Naive thymus-derived CD4-positive, alpha-beta T cell (primary cell): Measurements from ENCODE around the gene MED9. TPM values are rescaled to one million over a fixed set of nuclear protein-coding genes. Genes with fewer than 3 reads are reported as not detected.

Source experiments
- ATAC-seq: fragments of 150-1000 bp; cut with Tn5 transposase; 2 replicates; pipeline ENCODE4 v1.10.0; 2021; ENCODE audit warnings: mild to moderate bottlenecking, moderate library complexity
- CTCF ChIA-PET: fragments of 350-600 bp; sonication (Branson Sonifier 250); formaldehyde crosslinking; loops from one replicate; lab custom pipeline; 2021; ENCODE audit warnings: antibody characterized with exemption; lab: Charles Lee
- POLR2A ChIA-PET: fragments of 350-600 bp; sonication (Branson Sonifier 250); formaldehyde crosslinking; loops from one replicate; lab custom pipeline; 2021; ENCODE audit warnings: antibody characterized with exemption, inconsistent platforms; lab: Charles Lee
- DNase-seq, 9 donors: peaks; one replicate each; pipeline versions ENCODE4 v3.0.0 to v3.0.0-alpha.2; 2020 to 2022; ENCODE audit warnings: mixed read lengths in 1 of 9
- H3K27ac ChIP-seq: one replicate; pipeline ENCODE4 v1.7.0; 2013; ENCODE audit warnings: mild to moderate bottlenecking, low read depth, low read length, moderate library complexity
- H3K27me3 ChIP-seq, 2 donors: one replicate each; pipeline ENCODE4 v1.7.0; 2013; ENCODE audit warnings: low read length in 2 of 2, mild to moderate bottlenecking in 2 of 2, moderate library complexity in 2 of 2; ENCODE audit not compliant: control insufficient read depth in 2 of 2, insufficient read depth in 2 of 2
- H3K36me3 ChIP-seq, 3 experiments: 1 replicate in 2 of 3; 2 replicates in 1 of 3; pipeline ENCODE4 v1.7.0; 2013; ENCODE audit warnings: low read length in 3 of 3, mild to moderate bottlenecking in 3 of 3, moderate library complexity in 1 of 3; ENCODE audit not compliant: insufficient read depth in 3 of 3, control insufficient read depth in 2 of 3
- H3K4me1 ChIP-seq, 2 donors: one replicate each; pipeline ENCODE4 v1.7.0; 2013; ENCODE audit warnings: low read length in 2 of 2, mild to moderate bottlenecking in 2 of 2, moderate library complexity in 1 of 2; ENCODE audit not compliant: control insufficient read depth in 2 of 2, insufficient read depth in 2 of 2
- H3K4me3 ChIP-seq: 2 replicates; pipeline ENCODE4 v1.7.0; 2013; ENCODE audit warnings: mild to moderate bottlenecking, low read length
- H3K9me3 ChIP-seq, 3 experiments: 1 replicate in 2 of 3; 2 replicates in 1 of 3; pipeline ENCODE4 v1.7.0; 2013; ENCODE audit warnings: low read length in 3 of 3; ENCODE audit not compliant: control insufficient read depth in 2 of 3
- H3K27ac Mint-ChIP-seq, 9 donors: one replicate each; pipeline ENCODE4 v1.8.0; 2020 to 2022; ENCODE audit warnings: mixed read lengths in 9 of 9, mild to moderate bottlenecking in 8 of 9, moderate library complexity in 5 of 9, inconsistent platforms in 2 of 9
- H3K27me3 Mint-ChIP-seq, 5 donors: one replicate each; pipeline ENCODE4 v1.8.0; 2021 to 2022; ENCODE audit warnings: mixed read lengths in 5 of 5, mild to moderate bottlenecking in 1 of 5
- H3K36me3 Mint-ChIP-seq, 5 donors: one replicate each; pipeline ENCODE4 v1.8.0; 2020 to 2022; ENCODE audit warnings: mixed read lengths in 5 of 5, mild to moderate bottlenecking in 3 of 5, inconsistent platforms in 1 of 5
- H3K4me1 Mint-ChIP-seq, 7 donors: one replicate each; pipeline ENCODE4 v1.8.0; 2020 to 2022; ENCODE audit warnings: mixed read lengths in 7 of 7, mild to moderate bottlenecking in 3 of 7, inconsistent platforms in 1 of 7
- H3K4me3 Mint-ChIP-seq, 10 donors: one replicate each; pipeline ENCODE4 v1.8.0; 2020 to 2022; ENCODE audit warnings: mild to moderate bottlenecking in 10 of 10, mixed read lengths in 10 of 10, moderate library complexity in 6 of 10, inconsistent platforms in 2 of 10
- H3K9me3 Mint-ChIP-seq, 11 donors: one replicate each; pipeline ENCODE4 v1.8.0; 2020 to 2022; ENCODE audit warnings: mixed read lengths in 11 of 11, mild to moderate bottlenecking in 4 of 11, inconsistent platforms in 1 of 11, moderate library complexity in 1 of 11
- intact Hi-C, 2 donors: fragments of 100-400 bp; cut with micrococcal nuclease; formaldehyde crosslinking; loops; one replicate each; pipeline ENCODE4 v1.15.1; 2023
- polyA plus RNA-seq, 2 donors: library from polyadenylated mRNA; unstranded; fragments of 300-500 nt; fragmentation: Illumina TruSeq; gene quantifications; one replicate each; pipeline ENCODE4 v1.2.3, GENCODE V29; 2021
- total RNA-seq, 6 experiments: library from RNA in 5 of 6; stranded (reverse) in 5 of 6; gene quantifications; 1 replicate in 5 of 6; 2 replicates in 1 of 6; pipeline ENCODE4 v1.2.3 and lab custom pipeline; 2021 to 2026

MED9 gene
- total and polyA plus RNA-seq, 7 experiments from 2014 or later, result 14.0 to 24.1 (median 17.2) TPM

- H3K27ac ChIP-seq, result no peak overlapping the region
- intact Hi-C loops, result no loop called here
- ChIA-PET CTCF (no interaction called here), POLR2A (no interaction called here)
- no peak overlapping the region for H3K4me3 Mint-ChIP-seq
- H3K36me3 Mint-ChIP-seq, result no peaks in the 10 kb centered on the region
- H3K27ac Mint-ChIP-seq, result no peak overlapping the region
- peaks cover 0 to 3% (median 0%) of the 10 kb centered on the region in 7 donors for H3K4me1 Mint-ChIP-seq
- H3K9me3 ChIP-seq, result no peaks in the 10 kb centered on the region
- peaks cover 0 to 3% (median 0%) of the 10 kb centered on the region in 5 donors for H3K27me3 Mint-ChIP-seq
- no peak overlapping the region for H3K4me3 ChIP-seq
- H3K36me3 ChIP-seq, result no peaks in the 10 kb centered on the region
- no peaks in the 10 kb centered on the region for H3K27me3 ChIP-seq
- peaks cover 0 to 1% (median 0%) of the 10 kb centered on the region in 11 donors for H3K9me3 Mint-ChIP-seq
- H3K4me1 ChIP-seq, result no peaks in the 10 kb centered on the region
- DNase-seq, result no peak
- ATAC-seq, result no peak
These were observed 59.9 kb downstream of the MED9 start for GRCh38 chr17:17536702-17537101.

GRCh38 chr17:17537311-17538099 is 60.7 kb downstream of the MED9 start:
- H3K27me3 ChIP-seq, result no peaks in the 10 kb centered on the region
- H3K27ac ChIP-seq, result no peak overlapping the region
- Mint-ChIP-seq H3K27ac (no peak overlapping the region), H3K27me3 (no peaks in the 10 kb centered on the region), H3K9me3 (peaks cover 0 to 1% (median 0%) of the 10 kb centered on the region in 11 donors), H3K4me3 (no peak overlapping the region), H3K4me1 (peaks cover 0 to 3% (median 0%) of the 10 kb centered on the region in 7 donors), H3K36me3 (no peaks in the 10 kb centered on the region)
- no peak overlapping the region for H3K4me3 ChIP-seq
- ChIA-PET CTCF (interaction anchor here (0.8 kb wide), 1 partner anchor 76 kb away, joined by 3 read pairs; no protein-coding TSS in a partner anchor), POLR2A (no interaction called here)
- no peaks in the 10 kb centered on the region for H3K9me3 ChIP-seq
- no peaks in the 10 kb centered on the region for H3K4me1 ChIP-seq
- intact Hi-C loops, result no loop called here
- DNase-seq (no peak), ATAC-seq (peak; percentile 27)
- no peaks in the 10 kb centered on the region for H3K36me3 ChIP-seq

GRCh38 chr17:17538417-17539391 is 61.9 kb downstream of the MED9 start:
- H3K9me3 Mint-ChIP-seq, result peaks cover 0 to 1% (median 0%) of the 10 kb centered on the region in 11 donors
- no peak for DNase-seq
- no peak for ATAC-seq
- H3K36me3 Mint-ChIP-seq, result peaks cover 0 to under 1% (median 0%) of the 10 kb centered on the region in 5 donors
- no peak overlapping the region for H3K27ac ChIP-seq
- no peak overlapping the region for H3K4me3 Mint-ChIP-seq
- no peaks in the 10 kb centered on the region for H3K27me3 Mint-ChIP-seq
- no peaks in the 10 kb centered on the region for H3K36me3 ChIP-seq
- no peak overlapping the region for H3K4me3 ChIP-seq
- H3K4me1 Mint-ChIP-seq, result peaks cover 0 to 3% (median 0%) of the 10 kb centered on the region in 7 donors
- no peaks in the 10 kb centered on the region for H3K9me3 ChIP-seq
- CTCF ChIA-PET, result no interaction called here
- POLR2A ChIA-PET, result no interaction called here
- H3K27me3 ChIP-seq, result no peaks in the 10 kb centered on the region
- H3K27ac Mint-ChIP-seq, result no peak overlapping the region
- intact Hi-C loops, result no loop called here
- no peaks in the 10 kb centered on the region for H3K4me1 ChIP-seq

GRCh38 chr17:17539591-17539990 is 62.8 kb downstream of the MED9 start:
- ChIA-PET POLR2A (no interaction called here), CTCF (no interaction called here)
- H3K9me3 Mint-ChIP-seq, result peaks cover 0 to 1% (median 0%) of the 10 kb centered on the region in 11 donors
- no peaks in the 10 kb centered on the region for H3K4me1 ChIP-seq
- no peak overlapping the region for H3K4me3 ChIP-seq
- no peak overlapping the region for H3K27ac ChIP-seq
- DNase-seq (no peak), ATAC-seq (no peak)
- H3K27me3 Mint-ChIP-seq, result no peaks in the 10 kb centered on the region
- no peaks in the 10 kb centered on the region for H3K27me3 ChIP-seq
- H3K36me3 ChIP-seq, result no peaks in the 10 kb centered on the region
- H3K4me3 Mint-ChIP-seq, result no peak overlapping the region
- H3K9me3 ChIP-seq, result no peaks in the 10 kb centered on the region
- intact Hi-C loops, result no loop called here
- H3K27ac Mint-ChIP-seq, result no peak overlapping the region
- H3K36me3 Mint-ChIP-seq, result peaks cover 0 to 3% (median 0%) of the 10 kb centered on the region in 5 donors
- H3K4me1 Mint-ChIP-seq, result peaks cover 0 to 3% (median 0%) of the 10 kb centered on the region in 7 donors

- ChIA-PET CTCF (no interaction called here), POLR2A (no interaction called here)
- ATAC-seq (no peak), DNase-seq (no peak)
- no peak overlapping the region for H3K4me3 ChIP-seq
- H3K27me3 ChIP-seq, result no peaks in the 10 kb centered on the region
- H3K36me3 ChIP-seq, result no peaks in the 10 kb centered on the region
- no peak overlapping the region for H3K27ac Mint-ChIP-seq
- peaks cover 0 to 3% (median 0%) of the 10 kb centered on the region in 5 donors for H3K36me3 Mint-ChIP-seq
- H3K4me1 ChIP-seq, result no peaks in the 10 kb centered on the region
- H3K27ac ChIP-seq, result no peak overlapping the region
- H3K9me3 ChIP-seq, result no peaks in the 10 kb centered on the region
- no peaks in the 10 kb centered on the region for H3K27me3 Mint-ChIP-seq
- peaks cover 0 to 1% (median 0%) of the 10 kb centered on the region in 11 donors for H3K9me3 Mint-ChIP-seq
- no peak overlapping the region for H3K4me3 Mint-ChIP-seq
- intact Hi-C loops, result no loop called here
- peaks cover 0 to 3% (median 0%) of the 10 kb centered on the region in 7 donors for H3K4me1 Mint-ChIP-seq
These were observed 63.6 kb downstream of the MED9 start for GRCh38 chr17:17540278-17540906.

GRCh38 chr17:17540935-17541639 is 64.3 kb downstream of the MED9 start:
- H3K27me3 Mint-ChIP-seq, result no peaks in the 10 kb centered on the region
- CTCF ChIA-PET, result interaction anchor here (0.5 kb wide), 1 partner anchor 73 kb away, joined by 3 read pairs; no protein-coding TSS in a partner anchor
- DNase-seq (no peak), ATAC-seq (no peak)
- H3K4me3 ChIP-seq, result no peak overlapping the region
- no peak overlapping the region for H3K27ac ChIP-seq
- H3K27me3 ChIP-seq, result no peaks in the 10 kb centered on the region
- intact Hi-C loops, result no loop called here
- H3K9me3 ChIP-seq, result no peaks in the 10 kb centered on the region
- H3K27ac Mint-ChIP-seq, result no peak overlapping the region
- POLR2A ChIA-PET, result no interaction called here
- no peaks in the 10 kb centered on the region for H3K36me3 ChIP-seq
- no peak overlapping the region for H3K4me3 Mint-ChIP-seq
- no peaks in the 10 kb centered on the region for H3K4me1 ChIP-seq
- peaks cover 0 to 1% (median 0%) of the 10 kb centered on the region in 11 donors for H3K9me3 Mint-ChIP-seq
- H3K4me1 Mint-ChIP-seq, result peaks cover 0 to 3% (median 0%) of the 10 kb centered on the region in 7 donors
- H3K36me3 Mint-ChIP-seq, result peaks cover 0 to 3% (median 0%) of the 10 kb centered on the region in 5 donors
